Measurements from ENCODE around the gene CNTN4.

CNTN4 gene

DNA sequence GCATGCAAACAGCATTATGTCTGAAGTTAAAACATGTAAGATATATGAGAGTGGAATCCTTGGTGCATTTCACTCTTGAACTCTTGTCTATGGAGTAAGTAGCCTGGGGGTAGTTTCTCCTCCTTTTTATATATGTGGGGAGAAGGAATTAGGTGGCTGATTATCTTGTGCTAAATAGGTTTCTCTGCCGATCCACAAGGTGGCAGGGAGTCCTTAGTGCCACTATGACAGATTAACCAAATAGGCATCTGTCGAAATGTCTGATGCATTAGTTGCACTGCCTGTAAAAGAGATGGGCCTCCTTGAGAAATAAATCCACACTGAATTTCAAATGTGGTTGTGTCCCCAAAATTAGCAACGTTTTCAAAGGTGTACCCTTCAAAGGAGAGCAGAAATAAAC, 170.1 kb downstream of the CNTN4 start:
- no peak for DNase-seq (ENCODE audit: low read depth)

DNA sequence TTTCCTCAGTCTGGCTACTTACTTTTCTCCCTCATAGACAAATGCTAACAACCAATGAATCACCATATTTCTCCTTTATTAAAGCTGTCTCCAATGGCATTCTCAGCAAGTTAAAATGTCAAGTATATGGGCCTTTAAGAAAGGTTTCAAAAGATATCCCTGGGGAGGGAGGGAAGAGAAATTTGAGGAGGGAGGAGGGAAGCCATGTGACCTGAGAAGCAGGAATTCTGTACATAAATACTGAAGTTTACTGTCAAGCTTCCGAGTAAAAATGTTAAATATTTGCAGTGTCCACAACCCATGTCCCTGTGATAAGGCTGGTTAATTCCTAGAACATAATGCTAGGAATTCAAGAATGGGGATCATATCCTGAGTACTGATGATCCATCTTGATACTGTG, 175.9 kb downstream of the CNTN4 start:
- no peak for DNase-seq (ENCODE audit: low read depth)

DNA sequence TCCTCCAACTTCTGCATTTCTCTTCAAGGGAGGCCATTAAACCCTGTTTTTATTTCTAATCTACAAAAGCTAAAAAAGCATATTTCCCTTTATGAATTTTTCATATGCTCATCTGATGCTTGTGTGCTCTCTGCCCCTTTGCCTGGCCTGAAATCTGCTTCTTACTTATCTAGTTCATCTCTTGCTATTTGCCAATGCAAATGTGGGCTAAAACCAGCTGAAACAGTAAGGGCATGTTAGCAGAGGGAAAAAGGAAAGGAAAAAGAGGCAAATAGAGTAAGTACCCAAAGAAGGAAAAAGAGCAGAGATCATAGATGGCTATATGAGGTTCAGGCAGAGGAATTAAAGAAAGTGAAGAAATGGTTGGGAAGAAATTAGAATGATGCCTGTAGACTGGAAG, 185.2 kb downstream of the CNTN4 start:
- no peak for DNase-seq (ENCODE audit: low read depth)

DNA sequence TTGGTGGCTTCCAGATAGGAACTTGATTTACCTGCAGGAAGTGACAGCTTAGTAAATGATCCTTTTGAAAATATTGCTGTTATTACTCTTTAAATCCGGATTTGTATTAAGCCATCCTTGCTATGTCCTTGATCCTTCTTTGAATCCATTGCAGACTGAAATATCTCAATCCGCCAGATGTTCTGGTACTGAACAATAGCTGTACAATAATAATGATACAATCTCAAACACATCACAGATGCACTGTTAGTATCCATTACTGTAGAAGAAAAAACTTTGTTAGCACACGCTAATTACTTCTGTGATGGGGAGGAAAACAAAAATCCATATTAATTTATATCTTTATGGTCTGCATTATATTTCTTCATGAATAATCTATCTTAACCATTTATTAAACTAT, 202.3 kb downstream of the CNTN4 start:
- no peak for DNase-seq (ENCODE audit: low read depth)

DNA sequence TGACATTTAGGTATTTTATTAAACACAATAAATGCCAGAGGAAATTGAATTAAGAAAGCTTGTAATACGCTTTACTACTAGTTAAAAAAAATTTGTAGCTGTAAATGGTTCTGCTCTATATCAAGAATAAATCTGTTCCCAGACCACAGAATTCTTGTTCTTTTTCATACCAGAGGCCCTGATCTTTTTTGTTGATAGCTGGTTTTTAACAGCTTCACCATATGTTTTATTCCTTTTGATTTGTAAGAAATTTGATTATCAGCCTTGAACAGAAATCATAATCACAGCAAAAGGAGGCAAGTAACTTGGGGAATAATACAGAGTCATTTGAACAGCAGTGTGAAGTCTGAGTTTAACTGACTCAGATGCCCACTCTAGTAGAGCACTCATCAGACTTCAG, 202.7 kb downstream of the CNTN4 start:
- no peak for DNase-seq (ENCODE audit: low read depth)

DNA sequence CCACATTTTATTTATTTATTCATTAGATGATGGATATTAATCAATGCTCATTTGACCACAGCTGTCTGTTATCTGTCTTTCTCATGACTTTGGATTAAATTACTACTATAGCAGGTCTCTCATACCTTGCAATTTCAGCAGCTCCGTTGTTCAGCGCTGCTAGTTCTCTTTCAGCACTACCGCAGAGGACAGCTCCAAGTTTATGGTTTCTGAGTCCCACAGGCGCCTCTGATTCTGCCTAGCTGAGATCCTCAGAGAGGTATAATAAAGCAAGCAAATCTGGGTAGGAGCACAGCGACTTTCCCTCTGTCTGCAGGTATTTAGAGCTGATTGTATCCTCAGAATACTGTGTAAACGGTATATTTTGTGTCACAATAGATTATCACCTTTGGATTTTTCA, 204.9 kb downstream of the CNTN4 start:
- DNase-seq (ENCODE audit: low read depth): no peak

DNA sequence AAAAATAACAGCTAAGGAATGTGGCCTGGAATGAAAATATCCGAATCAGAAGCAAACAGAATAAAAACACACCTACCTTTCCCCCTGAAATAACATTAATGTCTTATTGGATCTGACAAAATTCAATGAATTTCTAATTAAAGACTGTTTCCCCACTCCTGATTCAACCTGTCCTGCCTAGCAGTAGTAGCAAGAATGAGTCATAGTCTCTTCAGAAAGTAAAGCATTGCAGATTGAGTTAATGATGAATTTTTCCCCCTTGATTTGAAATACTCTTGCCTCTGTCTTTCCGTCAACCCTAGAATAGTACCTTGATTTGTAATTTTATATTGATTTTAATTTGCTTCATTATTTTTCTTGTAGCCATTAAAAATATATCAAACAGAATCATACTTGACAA, 212.4 kb downstream of the CNTN4 start:
- DNase-seq (ENCODE audit: low read depth): no peak

DNA sequence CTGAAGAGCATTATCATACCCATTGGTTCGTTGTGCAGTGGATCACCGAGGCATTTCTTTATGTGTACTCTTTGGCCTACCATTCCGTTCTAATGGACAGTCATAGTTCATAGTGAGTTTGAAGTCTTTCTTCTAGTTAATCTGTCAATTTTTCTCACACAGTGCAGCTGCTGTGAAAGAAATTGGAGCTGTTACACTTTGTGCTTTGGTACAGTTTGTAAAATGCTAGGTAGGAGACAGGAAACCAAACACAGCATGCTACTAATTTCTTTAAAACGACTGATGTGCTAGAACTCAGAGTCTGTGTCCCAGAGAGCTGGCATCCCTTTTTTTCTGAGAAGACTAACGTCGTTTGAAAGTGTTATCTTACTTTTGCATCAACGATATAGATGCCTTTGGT, 218.9 kb downstream of the CNTN4 start:
- DNase-seq (ENCODE audit: low read depth): no peak

DNA sequence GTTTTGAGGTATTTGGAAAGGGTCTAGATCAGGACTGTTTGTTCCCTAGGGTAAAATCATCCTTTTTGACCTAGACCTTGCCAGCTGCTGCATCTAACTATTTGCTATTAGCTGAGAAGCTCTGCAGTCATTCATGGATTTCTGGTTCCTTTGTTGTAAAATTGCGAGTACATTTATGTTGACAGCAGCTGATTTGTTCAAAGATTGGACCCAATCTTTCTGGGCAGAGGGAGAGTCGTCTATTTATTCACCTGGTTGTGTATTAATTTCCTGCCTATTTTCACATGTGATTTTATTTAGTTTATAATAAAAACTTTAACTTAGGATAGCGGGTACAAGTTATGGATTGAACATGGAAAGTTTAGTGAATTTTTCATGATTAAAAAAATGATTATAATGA, 236.3 kb downstream of the CNTN4 start:
- no peak for DNase-seq (ENCODE audit: low read depth)

DNA sequence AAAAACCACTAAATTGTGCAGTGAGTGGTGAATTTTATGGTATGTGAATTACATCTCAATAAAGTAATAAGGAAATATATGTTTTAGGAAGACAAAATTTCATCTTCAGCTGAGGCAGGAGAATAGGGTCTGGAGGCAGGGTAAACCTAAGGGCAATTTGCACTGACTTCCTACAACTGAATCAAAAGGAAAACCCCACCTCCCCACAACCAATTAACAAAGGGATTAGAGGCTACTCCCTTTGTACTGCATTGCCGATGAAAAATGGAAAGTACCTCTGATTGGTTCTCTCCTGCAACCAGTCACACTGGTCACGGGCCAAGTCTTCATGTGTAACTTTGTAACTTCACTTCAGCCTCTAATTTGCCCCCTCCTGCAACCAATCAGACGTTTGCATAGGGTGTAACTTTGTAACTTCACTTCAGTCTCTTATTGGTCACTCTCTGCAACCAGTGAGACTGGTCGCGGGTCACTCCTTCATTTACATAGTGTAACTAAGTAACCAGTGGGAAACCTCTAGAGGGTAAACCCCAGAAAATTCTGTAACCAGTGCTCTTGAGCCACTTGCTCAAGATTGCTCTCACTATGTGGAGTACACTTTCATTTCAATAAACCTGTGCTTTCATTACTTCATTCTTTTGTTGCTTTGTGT, 244.5 kb downstream of the CNTN4 start:
- DNase-seq (ENCODE audit: low read depth): no peak

DNA sequence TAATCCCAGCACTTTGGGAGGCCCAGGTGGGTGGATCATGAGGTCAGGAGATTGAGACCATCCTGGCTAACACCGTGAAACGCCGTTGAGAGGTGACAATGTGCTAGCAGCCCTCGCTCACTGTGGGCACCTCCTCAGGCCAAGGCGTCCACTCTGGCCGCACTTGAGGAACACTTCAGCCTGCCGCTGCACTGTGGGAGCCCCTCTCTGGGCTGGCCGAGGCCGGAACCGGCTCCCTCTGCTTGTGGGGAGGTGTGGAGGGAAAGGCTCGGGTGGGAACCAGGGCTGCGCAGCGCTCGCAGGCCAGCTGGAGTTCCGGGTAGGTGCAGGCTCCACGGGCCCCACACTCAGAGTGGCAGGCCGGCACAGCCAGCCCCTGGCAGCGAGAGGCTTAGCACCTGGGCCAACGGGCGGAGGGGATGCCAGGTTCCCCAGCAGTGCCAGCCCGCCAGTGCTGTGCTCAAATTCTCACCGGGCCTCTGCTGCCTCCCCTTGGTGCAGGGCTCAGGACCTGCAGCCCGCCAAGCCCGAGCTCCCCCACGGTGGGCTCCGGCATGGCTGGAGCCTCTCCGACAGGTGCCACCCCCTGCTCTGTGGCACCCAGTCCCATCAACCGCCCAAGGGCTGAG, 253.6 kb downstream of the CNTN4 start:
- no peak for DNase-seq (ENCODE audit: low read depth)

DNA sequence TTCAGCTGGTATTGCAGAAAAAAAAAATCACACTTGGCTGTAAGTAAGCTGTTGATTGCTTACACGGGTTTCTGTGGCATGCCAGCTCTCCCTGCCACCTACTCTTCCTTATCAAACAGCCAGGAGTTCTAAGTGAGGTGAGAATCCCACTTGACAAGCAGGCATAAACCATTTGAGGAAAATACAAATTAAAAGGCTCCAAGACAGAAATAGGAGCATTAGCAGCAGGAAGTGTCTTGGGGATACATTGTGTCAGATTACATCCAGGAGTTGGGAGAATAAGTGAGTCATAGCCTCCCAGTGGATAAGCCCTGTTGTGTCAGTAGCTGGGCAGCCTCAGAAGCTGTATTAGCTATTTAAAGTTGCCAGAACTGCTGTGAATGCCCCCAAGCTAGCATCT, 256.0 kb downstream of the CNTN4 start:
- no peak for DNase-seq (ENCODE audit: low read depth)

DNA sequence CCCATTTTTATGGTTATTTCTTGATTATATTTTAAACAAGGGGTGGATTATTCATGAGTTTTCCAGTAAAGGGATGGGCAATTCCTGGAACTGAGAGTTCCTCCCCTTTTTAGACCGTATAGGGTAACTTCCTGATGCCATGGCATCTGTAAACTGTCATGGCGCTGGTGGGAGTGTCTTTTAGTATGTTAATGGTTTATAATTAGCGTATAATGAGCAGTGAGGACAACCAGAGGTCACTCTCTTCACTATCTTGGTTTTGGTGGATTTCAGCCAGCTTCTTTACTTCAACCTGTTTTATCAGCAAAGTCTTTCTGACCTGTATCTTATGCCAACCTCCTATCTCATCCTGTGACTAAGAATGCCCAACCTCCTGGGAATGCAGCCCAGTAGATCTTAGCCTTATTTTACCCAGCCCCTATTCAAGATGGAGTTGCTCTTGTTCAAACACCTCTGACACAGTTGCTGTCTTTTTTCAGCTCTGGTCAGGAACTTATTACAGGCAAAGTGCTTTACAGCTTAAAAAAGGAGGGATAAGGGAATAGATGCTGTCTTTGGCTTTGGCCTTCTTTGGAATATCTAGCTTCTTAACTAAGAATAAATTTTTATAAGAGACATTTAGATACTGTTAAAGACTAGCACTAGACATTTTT, 257.8 kb downstream of the CNTN4 start:
- no peak for DNase-seq (ENCODE audit: low read depth)

DNA sequence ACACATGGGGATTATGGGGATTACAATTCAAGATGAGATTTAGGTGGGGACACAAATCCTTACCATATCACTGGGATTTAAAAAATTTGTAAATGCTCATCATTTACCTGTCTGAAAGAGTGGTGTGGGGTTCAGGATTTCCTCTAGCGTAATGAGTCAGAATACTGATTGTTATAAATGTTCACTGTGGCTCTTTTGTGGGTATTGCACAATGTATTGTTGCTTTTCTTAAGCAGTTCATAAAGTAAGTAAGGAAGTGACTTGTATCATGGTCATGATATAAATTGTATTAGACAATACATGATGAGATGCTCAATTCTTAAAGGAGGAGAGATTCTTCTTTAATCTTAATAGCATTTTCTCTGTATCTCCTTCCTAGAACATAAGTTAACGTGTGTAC, 262.1 kb downstream of the CNTN4 start:
- no peak for DNase-seq (ENCODE audit: low read depth)

DNA sequence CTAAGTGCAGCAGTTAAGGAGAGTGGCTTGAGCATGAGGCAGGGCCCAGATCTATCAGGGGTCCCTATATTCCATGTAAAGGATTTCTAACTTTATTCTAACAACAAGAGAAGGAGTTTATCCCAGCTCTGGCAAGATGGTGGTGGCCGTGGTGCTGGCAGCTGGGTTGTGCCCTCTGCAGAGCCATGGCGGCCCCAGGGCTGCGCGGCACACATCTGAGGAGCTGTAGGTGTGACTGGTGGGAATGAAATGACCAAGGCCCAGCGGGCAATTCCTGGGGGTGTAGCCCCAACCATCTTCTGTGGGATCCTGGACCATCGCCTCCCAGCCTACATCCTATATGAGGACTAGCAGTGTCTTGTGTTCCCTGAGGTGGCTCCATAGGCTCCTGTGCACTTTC, 263.5 kb downstream of the CNTN4 start:
- DNase-seq (ENCODE audit: low read depth): no peak

DNA sequence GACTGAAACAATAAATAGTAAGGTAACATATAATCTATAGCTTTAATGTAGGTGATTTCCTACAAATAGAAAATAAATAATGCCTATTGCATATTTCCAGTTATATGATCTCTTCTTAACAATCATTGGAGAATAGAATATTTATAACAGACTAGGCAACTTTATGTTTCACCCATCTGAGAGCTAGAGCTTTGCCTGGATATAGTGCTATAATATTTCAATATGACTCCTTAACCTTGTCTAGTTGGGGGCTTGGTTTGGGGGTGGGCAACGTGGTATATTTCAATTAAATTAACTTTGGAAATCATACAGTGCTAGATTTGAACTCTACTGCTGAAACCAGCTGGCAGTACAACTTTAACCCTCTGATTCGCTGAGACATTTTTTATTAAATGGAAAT, 265.2 kb downstream of the CNTN4 start:
- DNase-seq (ENCODE audit: low read depth): no peak

DNA sequence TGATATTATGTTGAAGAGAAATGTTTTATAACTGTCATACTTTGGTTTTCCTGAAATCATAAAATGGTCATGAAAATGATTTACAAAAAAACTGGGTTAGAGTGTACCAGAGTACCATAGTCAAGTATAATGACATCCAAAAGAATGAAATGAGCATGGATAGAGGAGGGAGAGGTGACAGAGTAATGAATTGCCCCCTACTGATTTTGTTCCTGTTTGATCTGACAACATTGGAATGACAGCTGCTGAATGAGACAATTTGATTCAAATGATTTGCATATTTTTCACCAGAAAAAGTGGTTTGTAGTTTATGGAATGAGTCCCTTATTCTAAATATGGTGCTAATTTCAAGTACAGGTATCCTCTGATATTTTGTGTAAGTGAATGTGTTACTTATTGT, 271.7 kb downstream of the CNTN4 start:
- DNase-seq (ENCODE audit: low read depth): no peak

DNA sequence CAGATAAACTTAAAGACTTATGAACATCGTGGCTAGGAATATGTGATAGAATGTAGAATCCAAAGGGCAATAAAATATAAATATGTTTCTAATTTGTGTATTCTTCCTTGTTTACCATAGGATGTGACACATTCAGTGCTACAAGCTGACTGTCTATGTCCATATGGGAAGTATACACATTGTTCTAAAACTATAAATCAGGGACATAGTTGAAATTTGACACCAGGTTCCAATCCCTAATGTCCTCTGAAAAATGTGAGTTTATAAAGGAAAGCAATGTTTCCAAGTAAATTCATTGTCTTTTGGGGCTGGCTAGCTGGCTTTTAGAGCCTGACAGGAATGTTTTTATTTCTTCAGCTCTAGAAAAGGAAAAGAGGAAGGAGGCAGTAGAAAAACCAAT, 273.6 kb downstream of the CNTN4 start:
- no peak for DNase-seq (ENCODE audit: low read depth)

DNA sequence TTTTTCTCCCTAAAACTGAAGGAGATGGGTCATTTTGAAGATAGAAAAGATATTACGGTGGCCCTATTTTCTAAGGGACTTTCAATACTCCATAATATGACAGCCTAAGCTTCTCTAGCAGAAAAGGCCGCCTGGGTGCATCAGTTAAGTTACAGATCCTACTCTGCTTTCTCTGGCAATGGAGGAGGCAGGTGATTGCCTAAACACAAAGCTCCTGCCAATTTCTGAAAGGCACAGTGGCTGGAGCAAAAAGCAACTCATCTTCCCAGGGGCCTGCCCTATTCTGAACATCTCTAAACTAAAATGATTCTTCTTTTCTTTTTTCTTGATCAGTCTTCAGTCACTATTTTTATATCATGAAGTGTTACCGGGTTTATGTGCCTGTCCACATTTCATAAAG, 276.7 kb downstream of the CNTN4 start:
- no peak for DNase-seq (ENCODE audit: low read depth)

DNA sequence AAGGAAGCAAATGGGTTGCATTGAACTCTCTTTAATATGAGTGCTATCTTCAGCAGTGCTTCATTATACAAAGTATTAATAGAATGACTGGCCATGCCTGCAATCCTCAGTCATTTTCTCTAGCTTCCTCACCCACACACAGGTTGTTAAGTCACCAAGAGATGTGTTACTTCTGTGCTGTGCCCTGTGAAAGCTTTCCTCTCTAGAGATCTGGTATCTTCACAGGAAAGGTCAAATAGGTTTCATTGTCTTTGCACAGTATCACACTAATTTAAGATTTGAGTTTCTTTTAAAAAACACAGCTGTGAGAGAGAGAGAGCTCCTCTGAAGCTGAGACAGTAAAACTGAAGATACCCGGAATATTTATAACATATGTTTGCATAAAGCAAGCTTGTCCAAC, 278.6 kb downstream of the CNTN4 start:
- no peak for DNase-seq (ENCODE audit: low read depth)

DNA sequence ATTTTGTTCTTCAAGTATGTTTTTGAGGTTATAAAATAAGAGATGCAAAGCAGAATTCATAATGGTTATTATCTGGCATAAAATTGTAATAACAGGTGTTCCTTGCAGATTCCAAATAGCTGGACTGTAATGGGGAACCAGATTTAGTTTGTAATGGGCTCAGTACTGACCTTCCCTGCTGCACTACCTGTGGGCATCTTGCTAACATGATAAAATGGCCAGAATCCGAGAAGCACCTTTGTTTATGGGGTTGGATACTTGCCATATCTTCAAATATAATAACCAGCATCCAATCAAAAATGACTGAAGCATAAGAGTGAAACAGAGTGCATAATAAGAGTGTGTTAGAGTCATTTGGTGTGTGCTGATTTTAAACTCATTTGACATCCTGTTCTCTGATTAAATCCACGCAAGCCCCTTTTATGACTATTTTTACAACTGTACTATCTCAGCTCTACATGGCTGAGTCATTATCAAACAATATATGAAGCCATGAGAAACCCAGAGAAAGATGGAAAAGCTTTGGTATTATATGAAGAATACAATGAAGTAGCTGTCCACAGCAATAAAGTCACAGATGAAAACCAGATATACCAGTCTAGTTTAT, 292.4 kb downstream of the CNTN4 start:
- DNase-seq (ENCODE audit: low read depth): no peak

DNA sequence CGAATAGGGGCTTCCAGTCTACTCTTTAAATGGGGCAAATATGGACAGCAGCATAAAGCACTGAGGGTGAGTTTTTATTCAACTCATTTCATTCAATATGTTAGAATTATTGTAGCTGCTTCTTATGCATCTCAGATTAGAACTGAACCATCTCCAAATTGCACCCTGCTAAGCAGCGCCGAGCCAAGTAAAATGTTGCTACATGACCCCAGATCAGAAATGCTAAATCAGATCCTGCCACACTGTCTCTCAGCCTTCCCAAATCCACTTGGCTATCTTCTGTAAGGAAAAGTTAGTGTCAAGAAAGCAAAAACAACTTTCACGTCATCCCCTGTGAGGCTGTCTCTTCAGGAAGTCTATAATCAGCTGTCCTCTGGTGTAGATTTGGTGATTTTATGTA, 293.2 kb downstream of the CNTN4 start:
- no peak for DNase-seq (ENCODE audit: low read depth)

DNA sequence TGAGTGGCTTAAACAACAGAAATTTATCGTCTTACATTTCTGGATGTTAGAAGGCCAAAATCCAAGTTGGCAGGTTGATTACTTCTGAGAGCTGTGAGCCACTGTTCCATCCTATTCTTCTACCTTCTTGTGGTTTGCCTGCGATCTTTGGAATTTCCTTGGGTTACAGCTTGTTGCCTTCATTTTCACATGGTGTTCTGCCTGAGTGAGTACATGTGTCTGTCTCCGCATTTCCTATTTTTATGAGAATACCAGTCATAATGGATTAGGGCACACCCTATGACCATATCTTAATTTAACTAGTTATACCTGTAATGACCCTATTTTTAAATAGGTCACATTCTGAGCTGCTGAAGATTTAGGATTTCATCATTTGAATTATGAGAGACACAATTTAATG, 294.3 kb downstream of the CNTN4 start:
- no peak for DNase-seq (ENCODE audit: low read depth)

DNA sequence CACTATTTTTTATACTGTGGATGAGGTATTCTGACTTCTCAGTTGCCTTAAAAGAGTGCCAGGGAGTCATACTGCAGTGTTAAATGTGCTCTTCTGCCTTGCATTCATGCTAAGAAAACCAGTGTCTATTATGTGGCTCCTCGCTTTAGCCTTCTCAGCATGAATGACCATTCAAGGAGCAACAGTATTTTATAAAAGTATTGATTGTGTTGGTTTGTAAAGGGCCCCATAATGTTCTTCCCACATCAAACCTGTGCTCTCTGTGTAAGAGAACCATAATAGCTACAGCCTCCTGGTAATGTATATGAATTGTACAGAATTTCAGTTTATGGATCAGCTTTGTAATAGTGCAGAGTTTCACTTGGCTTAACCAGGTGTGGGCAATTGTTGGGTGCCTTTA, 316.4 kb downstream of the CNTN4 start:
- DNase-seq (ENCODE audit: low read depth): no peak
